KOPT-K1 (cell line): ENCODE measurements around the gene JHY.

Experiments used
- H3K27ac ChIP-seq: fragments of 200-600 bp; sonication (generic); 2 replicates; pipeline ENCODE4 v1.5.1; 2016; ENCODE audit warnings: antibody characterized with exemption, mild to moderate bottlenecking, low read depth, low read length; ENCODE audit not compliant: poor library complexity, severe bottlenecking
- H3K36me3 ChIP-seq: fragments of 200-600 bp; sonication (generic); 2 replicates; pipeline ENCODE4 v1.5.1; 2017; ENCODE audit warnings: antibody characterized with exemption, mild to moderate bottlenecking, low read length, moderate library complexity; ENCODE audit not compliant: insufficient read depth
- H3K9me3 ChIP-seq: fragments of 200-600 bp; sonication (generic); 2 replicates; pipeline ENCODE4 v1.5.1; 2017; ENCODE audit warnings: antibody characterized with exemption, low read length, mild to moderate bottlenecking; ENCODE audit not compliant: insufficient read depth, poor library complexity, severe bottlenecking

JHY gene

DNA sequence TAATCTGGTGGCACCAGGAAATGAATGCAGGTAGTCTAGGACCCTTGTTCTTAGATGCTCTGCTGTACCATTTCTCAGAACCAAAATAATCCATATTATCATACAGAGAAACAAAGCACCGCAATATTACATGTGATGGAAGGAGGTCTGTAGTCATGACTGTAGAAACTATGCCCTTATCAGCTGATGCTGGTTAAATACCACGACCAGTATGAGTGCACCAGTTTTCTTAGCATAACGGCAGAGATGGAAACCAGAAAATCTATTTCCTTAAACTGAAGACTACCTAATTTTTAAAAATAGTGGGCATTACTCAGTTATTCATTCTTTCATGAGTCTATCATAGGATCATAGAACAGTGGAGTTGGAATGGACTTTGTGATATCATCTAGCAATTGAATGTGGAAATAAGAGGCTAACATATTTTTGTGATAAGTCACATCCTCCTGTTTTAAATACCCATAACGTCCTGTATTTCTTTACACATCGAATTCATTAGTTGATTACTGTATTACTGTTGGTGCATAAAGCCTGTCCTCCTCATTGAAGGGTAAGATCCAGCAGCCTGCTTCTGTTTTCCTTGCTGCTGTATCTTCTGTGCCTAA is 15.1 kb downstream of the JHY start:
- H3K9me3 ChIP-seq, result no peaks in the 10 kb centered on the region
- H3K36me3 ChIP-seq, result no peaks in the 10 kb centered on the region
- no peak overlapping the region for H3K27ac ChIP-seq

- no peaks in the 10 kb centered on the region for H3K36me3 ChIP-seq
- no peaks in the 10 kb centered on the region for H3K9me3 ChIP-seq
- H3K27ac ChIP-seq, result no peak overlapping the region
Measured at GRCh38 chr11:122898799-122899198, 16.2 kb downstream of the JHY start.

DNA sequence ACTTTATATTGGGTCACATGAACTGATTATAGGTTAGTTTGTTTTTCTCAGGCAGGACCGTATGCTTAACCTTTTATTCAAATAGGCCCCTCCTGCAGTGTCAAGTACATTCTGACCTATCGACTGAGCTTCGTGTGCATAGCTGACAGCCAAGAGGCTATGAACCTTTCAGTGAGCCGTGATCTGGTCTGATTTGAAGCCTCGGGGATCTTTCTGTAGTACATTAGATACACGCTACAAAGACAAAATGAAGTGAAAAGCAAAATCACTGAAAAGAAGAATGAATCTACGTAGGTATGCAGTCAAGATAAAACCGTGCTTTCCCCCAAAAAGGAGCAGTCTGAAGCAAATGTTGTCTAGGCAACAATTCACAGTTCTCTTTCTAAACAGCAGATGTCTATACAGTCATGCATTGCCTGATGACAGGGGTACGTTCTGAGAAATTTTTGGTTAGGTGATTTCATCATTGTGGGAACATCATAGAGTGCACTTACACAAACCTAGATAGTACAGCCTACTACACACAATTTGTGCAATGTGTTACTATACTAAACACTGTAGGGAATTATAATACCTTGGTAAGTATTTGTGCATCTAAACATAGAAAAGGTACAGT is 18.1 kb downstream of the JHY start:
- no peaks in the 10 kb centered on the region for H3K9me3 ChIP-seq
- no peaks in the 10 kb centered on the region for H3K36me3 ChIP-seq
- no peak overlapping the region for H3K27ac ChIP-seq

DNA sequence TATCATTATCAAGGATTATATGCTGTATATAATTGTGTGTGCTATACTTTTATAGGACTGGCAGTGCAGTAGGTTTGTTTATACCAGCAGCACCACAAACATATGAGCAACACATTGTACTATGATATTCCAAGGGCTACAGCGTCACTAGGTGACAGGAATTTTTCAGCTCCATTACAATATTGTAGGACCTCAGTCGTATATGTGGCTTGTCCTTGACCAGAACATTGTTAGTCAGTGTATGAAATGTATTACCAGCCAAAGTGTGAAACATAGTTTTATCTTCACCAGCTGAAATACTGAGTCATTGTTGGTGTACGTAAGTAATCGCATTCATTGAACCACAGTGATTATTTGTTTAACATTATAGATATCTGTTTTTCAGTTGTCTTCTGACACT is 20.4 kb downstream of the JHY start:
- Histone ChIP-seq H3K27ac (no peak overlapping the region), H3K9me3 (no peaks in the 10 kb centered on the region)

GRCh38 chr11:122910775-122911174 is 28.2 kb downstream of the JHY start:
- H3K36me3 ChIP-seq, result no peaks in the 10 kb centered on the region
- no peak overlapping the region for H3K27ac ChIP-seq
- no peaks in the 10 kb centered on the region for H3K9me3 ChIP-seq

More for the DNA sequence above, 20.4 kb downstream of the JHY start:
- no peaks in the 10 kb centered on the region for H3K36me3 ChIP-seq

DNA sequence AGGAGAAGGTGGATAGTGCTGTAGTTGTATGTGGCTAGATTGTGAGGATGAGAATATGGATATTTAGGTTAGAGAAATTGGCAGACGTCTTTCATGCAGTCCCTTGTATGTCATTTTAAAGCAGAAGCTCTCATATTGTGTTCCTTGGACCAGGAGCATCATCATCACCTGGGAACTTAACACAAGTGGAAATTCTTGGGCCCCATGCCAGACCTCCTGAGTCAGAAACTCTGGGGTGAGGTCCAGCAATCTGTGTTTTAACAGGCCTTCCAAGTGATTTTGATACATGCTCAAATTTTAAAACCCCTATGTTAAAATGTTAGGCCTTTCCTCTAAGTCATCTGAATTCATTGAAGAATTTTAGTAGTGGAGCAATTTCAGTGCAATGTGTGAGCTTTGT is 34.8 kb downstream of the JHY start:
- no peak overlapping the region for H3K27ac ChIP-seq
- H3K9me3 ChIP-seq, result no peaks in the 10 kb centered on the region
- H3K36me3 ChIP-seq, result no peaks in the 10 kb centered on the region

DNA sequence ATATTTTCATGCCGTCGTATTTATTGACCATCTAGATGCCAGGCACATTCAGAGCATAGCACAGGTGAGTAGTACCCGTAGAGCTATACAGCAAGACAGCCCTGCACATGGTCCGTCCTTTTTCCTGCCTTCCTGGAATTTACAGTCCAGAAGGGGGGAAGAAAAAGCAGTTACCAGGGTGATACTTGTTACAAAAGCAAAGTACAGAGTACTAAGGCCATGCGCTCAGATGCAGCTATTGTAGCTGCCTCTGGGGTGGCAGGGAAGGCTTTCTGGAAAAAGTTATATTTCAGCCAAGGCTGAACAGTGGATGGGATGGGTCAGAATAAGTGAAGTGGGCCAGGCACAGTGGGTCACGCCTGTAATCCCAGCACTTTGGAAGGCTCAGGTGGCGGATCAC is 36.2 kb downstream of the JHY start:
- Histone ChIP-seq H3K27ac (no peak overlapping the region), H3K36me3 (no peaks in the 10 kb centered on the region), H3K9me3 (no peaks in the 10 kb centered on the region)

- Histone ChIP-seq H3K9me3 (no peaks in the 10 kb centered on the region), H3K27ac (no peak overlapping the region), H3K36me3 (no peaks in the 10 kb centered on the region)
Measured at GRCh38 chr11:122920579-122920978, 38.0 kb downstream of the JHY start.

DNA sequence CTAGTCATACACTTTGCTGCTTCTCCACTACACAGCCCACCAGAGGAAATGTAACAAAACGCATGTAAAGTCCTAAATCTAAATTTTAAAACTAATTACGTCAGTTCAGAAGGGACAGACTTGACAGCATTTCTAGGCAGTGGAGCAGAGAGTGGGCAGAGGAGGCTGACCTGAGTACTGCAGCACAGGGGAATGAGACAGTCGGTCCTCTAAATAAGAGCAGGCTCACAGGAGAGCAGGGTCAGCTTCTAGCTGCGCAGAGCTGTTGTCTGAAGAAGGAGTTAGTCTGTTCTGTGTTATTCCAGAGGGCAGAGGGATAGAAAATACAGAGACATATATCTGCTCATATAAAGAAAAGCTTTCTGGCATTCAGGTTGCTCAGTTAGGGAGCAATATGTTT is 40.3 kb downstream of the JHY start:
- Histone ChIP-seq H3K27ac (no peak overlapping the region), H3K9me3 (no peaks in the 10 kb centered on the region), H3K36me3 (no peaks in the 10 kb centered on the region)

GRCh38 chr11:122923302-122923701 is 40.7 kb downstream of the JHY start:
- H3K36me3 ChIP-seq, result no peaks in the 10 kb centered on the region
- no peaks in the 10 kb centered on the region for H3K9me3 ChIP-seq
- H3K27ac ChIP-seq, result no peak overlapping the region

DNA sequence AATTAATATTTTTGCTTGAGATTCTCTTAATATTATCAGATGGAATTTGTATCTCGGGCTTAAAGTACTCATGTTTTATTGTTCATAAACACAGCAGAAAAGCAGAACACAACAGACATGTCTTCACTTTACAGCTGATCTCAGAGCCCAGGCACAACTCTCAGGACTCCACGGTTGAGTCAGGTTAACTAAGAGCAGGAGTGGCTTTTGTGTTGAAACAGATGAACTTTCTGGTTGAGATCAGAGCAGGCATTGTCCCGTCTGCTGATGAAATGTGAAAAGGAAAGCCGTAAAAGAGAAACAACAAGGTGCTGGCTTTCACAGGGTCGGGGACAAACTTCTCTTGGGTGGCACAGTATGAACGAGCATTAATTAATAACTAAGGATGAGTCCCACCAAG is 49.0 kb downstream of the JHY start:
- Histone ChIP-seq H3K27ac (no peak overlapping the region), H3K9me3 (no peaks in the 10 kb centered on the region), H3K36me3 (no peaks in the 10 kb centered on the region)

DNA sequence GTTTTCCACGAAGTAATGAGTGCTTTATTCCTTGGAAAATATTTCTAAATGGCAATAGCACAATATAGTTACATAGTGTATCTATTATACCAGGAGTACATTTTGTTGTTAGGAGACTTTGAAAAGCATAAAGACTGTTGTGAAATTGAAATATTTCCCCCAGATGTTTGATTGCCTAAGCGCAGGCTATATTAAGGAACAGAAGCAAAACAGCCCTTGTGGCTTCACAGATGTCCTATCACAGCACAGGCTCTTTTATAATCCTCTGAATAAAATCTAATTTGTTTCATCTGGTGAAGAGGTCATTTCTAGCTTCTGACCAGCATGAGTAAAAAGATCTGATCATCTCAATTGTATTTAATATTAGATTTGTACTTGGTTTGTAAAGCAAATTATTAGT is 50.9 kb downstream of the JHY start:
- Histone ChIP-seq H3K36me3 (no peaks in the 10 kb centered on the region), H3K9me3 (no peaks in the 10 kb centered on the region), H3K27ac (no peak overlapping the region)

GRCh38 chr11:122937983-122938382 is 55.4 kb downstream of the JHY start:
- Histone ChIP-seq H3K36me3 (no peaks in the 10 kb centered on the region), H3K9me3 (no peaks in the 10 kb centered on the region), H3K27ac (no peak overlapping the region)

- no peaks in the 10 kb centered on the region for H3K9me3 ChIP-seq
- no peak overlapping the region for H3K27ac ChIP-seq
Measured at GRCh38 chr11:122938557-122938956, 56.0 kb downstream of the JHY start.

DNA sequence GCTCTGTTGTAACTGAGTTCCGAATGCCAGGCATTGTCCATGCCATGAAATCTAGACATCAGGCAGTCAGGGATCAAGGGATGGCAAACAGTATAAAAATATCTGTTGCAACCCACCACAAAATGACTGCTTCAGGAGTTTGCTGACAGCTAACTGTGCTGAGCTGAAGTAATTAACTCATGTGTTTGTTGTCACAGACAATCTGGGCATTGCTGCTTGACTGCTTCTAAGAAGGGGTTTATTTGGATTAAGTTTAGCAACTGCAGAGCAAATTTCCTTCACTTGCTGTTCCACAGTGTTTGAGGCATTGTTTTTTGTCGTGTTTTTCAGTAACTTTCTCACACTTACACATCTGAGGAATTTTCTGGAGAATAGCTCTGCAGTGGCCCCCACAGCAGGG is 68.7 kb downstream of the JHY start:
- peaks cover 10% of the 10 kb centered on the region for H3K9me3 ChIP-seq
- no peak overlapping the region for H3K27ac ChIP-seq
- no peaks in the 10 kb centered on the region for H3K36me3 ChIP-seq

More at GRCh38 chr11:122938557-122938956, 56.0 kb downstream of the JHY start:
- no peaks in the 10 kb centered on the region for H3K36me3 ChIP-seq

GRCh38 chr11:122954455-122954854 is 71.9 kb downstream of the JHY start:
- H3K36me3 ChIP-seq, result no peaks in the 10 kb centered on the region
- peaks cover 10% of the 10 kb centered on the region for H3K9me3 ChIP-seq
- H3K27ac ChIP-seq, result no peak overlapping the region
